CD8-positive, alpha-beta memory T cell (primary cell): ENCODE results near the gene SBK1. TPM values are rescaled to one million over a fixed set of nuclear protein-coding genes. Genes with fewer than 3 reads are reported as not detected.
"Not testable (repeated sequence)": the region's sequence is repeated elsewhere in the genome, so short reads cannot be mapped to it uniquely, and the experiment has no call there.

Experiments
- CTCF ChIA-PET: fragments of 350-600 bp; sonication (Branson Sonifier 250); formaldehyde crosslinking; loops from one replicate; lab custom pipeline; 2021; ENCODE audit warnings: antibody characterized with exemption; lab: Charles Lee
- POLR2A ChIA-PET: fragments of 350-600 bp; sonication (Branson Sonifier 250); formaldehyde crosslinking; loops from one replicate; lab custom pipeline; 2021; ENCODE audit warnings: antibody characterized with exemption; lab: Charles Lee
- DNase-seq, 5 donors: peaks; one replicate each; pipeline versions ENCODE4 v3.0.0 to v3.0.0-alpha.2; 2020 to 2022; ENCODE audit warnings: mixed read lengths in 1 of 5
- H3K27ac ChIP-seq: one replicate; pipeline ENCODE4 v1.7.0; 2013; ENCODE audit warnings: low read depth, mild to moderate bottlenecking, low read length, moderate library complexity
- H3K27me3 ChIP-seq: 2 replicates; pipeline ENCODE4 v1.7.0; 2013; ENCODE audit warnings: low read length, mild to moderate bottlenecking; ENCODE audit not compliant: insufficient read depth, poor library complexity, severe bottlenecking
- H3K36me3 ChIP-seq: 2 replicates; pipeline ENCODE4 v1.7.0; 2013; ENCODE audit warnings: mild to moderate bottlenecking, low read length, moderate library complexity; ENCODE audit not compliant: insufficient read depth
- H3K4me1 ChIP-seq: 2 replicates; pipeline ENCODE4 v1.7.0; 2013; ENCODE audit warnings: mild to moderate bottlenecking, low read length, moderate library complexity; ENCODE audit not compliant: insufficient read depth
- H3K4me3 ChIP-seq: 2 replicates; pipeline ENCODE4 v1.7.0; 2013; ENCODE audit warnings: mild to moderate bottlenecking, low read length
- H3K9me3 ChIP-seq: 2 replicates; pipeline ENCODE4 v1.7.0; 2013; ENCODE audit warnings: mild to moderate bottlenecking, low read length
- H3K27ac Mint-ChIP-seq, 8 donors: one replicate each; pipeline ENCODE4 v1.8.0; 2020 to 2021; ENCODE audit warnings: mixed read lengths in 8 of 8, mild to moderate bottlenecking in 6 of 8, inconsistent platforms in 3 of 8, moderate library complexity in 3 of 8
- H3K27me3 Mint-ChIP-seq, 2 donors: one replicate each; pipeline ENCODE4 v1.8.0; 2020 to 2021; ENCODE audit warnings: mixed read lengths in 2 of 2, mild to moderate bottlenecking in 1 of 2, moderate library complexity in 1 of 2
- H3K36me3 Mint-ChIP-seq, 3 donors: one replicate each; pipeline ENCODE4 v1.8.0; 2020 to 2021; ENCODE audit warnings: mixed read lengths in 3 of 3, inconsistent platforms in 1 of 3, mild to moderate bottlenecking in 1 of 3
- H3K4me1 Mint-ChIP-seq, 3 donors: one replicate each; pipeline ENCODE4 v1.8.0; 2020 to 2021; ENCODE audit warnings: mixed read lengths in 3 of 3, inconsistent platforms in 1 of 3, mild to moderate bottlenecking in 1 of 3
- H3K4me3 Mint-ChIP-seq, 7 donors: one replicate each; pipeline ENCODE4 v1.8.0; 2020 to 2021; ENCODE audit warnings: mixed read lengths in 7 of 7, mild to moderate bottlenecking in 6 of 7, moderate library complexity in 4 of 7, inconsistent platforms in 2 of 7
- H3K9me3 Mint-ChIP-seq, 5 donors: one replicate each; pipeline ENCODE4 v1.8.0; 2020 to 2022; ENCODE audit warnings: mixed read lengths in 5 of 5, mild to moderate bottlenecking in 3 of 5, moderate library complexity in 2 of 5, inconsistent platforms in 1 of 5
- polyA plus RNA-seq: library from polyadenylated mRNA; unstranded; fragments of 300-500 nt; fragmentation: Illumina TruSeq; gene quantifications from one replicate; pipeline ENCODE4 v1.2.3, GENCODE V29; 2021
- total RNA-seq, 2 experiments: library from RNA; stranded (reverse); gene quantifications; one replicate each; pipeline ENCODE4 v1.2.3, GENCODE V29; 2021

The SBK1 gene
- total RNA-seq (1 to 10 TPM; 3.9 to 4.1 TPM), polyA plus RNA-seq (20.3 TPM)

- Histone ChIP-seq H3K36me3 (no peaks in the 10 kb centered on the region), H3K27me3 (no peaks in the 10 kb centered on the region), H3K4me3 (peak within 1 kb of the TSS; percentile 90), H3K9me3 (no peaks in the 10 kb centered on the region), H3K4me1 (peaks cover 67% of the 10 kb centered on the region), H3K27ac (peak within 1 kb of the TSS; percentile 64)
- DNase-seq = peak; percentile 78 to 89 (median 87)
- ChIA-PET CTCF (interaction anchor here (0.7 to 5.6 kb wide), 7 partner anchors 10 to 81 kb away, joined by 3 to 39 read pairs (median 6); no protein-coding TSS in a partner anchor), POLR2A (interaction anchor here (0.6 to 3.4 kb wide), 3 partner anchors 12 to 18 kb away, joined by 6 to 24 read pairs (median 9); no protein-coding TSS in a partner anchor)
- H3K27me3 Mint-ChIP-seq = no peaks in the 10 kb centered on the region
- H3K4me1 Mint-ChIP-seq = peaks cover 60 to 70% (median 70%) of the 10 kb centered on the region in 3 donors
- H3K36me3 Mint-ChIP-seq = peaks cover 0 to 9% (median 2%) of the 10 kb centered on the region in 3 donors
- no peaks in the 10 kb centered on the region for H3K9me3 Mint-ChIP-seq
- peak within 1 kb of the TSS; percentile 91 to 98 (median 96) for H3K4me3 Mint-ChIP-seq
- H3K27ac Mint-ChIP-seq = peak within 1 kb of the TSS; percentile 82 to 97 (median 94)
These were observed at the start of gene SBK1 for GRCh38 chr16:28291651-28292626. SBK1 (plus strand) TSS chr16:28292525; CDS start chr16:28317392, 24,867 bp downstream.

- H3K4me3 ChIP-seq, H3K27ac Mint-ChIP-seq, H3K36me3 Mint-ChIP-seq, H3K36me3 ChIP-seq, H3K4me1 Mint-ChIP-seq, DNase-seq, H3K4me1 ChIP-seq, H3K27me3 Mint-ChIP-seq, H3K4me3 Mint-ChIP-seq, H3K27me3 ChIP-seq, H3K9me3 Mint-ChIP-seq, CTCF ChIA-PET, H3K27ac ChIP-seq, H3K9me3 ChIP-seq: not testable (repeated sequence)
- POLR2A ChIA-PET = interaction anchor here (0.5 kb wide), 1 partner anchor 19 kb away, joined by 3 read pairs; no protein-coding TSS in a partner anchor
These were observed 42.8 kb upstream of the SBK1 start for GRCh38 chr16:28249483-28249882.

- no peaks in the 10 kb centered on the region for H3K36me3 ChIP-seq
- Mint-ChIP-seq H3K27ac (no peak overlapping the region), H3K9me3 (peaks cover 0 to 7% (median 2%) of the 10 kb centered on the region in 5 donors), H3K36me3 (peaks cover 0 to 9% (median 0%) of the 10 kb centered on the region in 3 donors), H3K4me3 (no peak overlapping the region), H3K4me1 (no peaks in the 10 kb centered on the region), H3K27me3 (peaks cover 0 to 1% of the 10 kb centered on the region in 2 donors)
- CTCF ChIA-PET = interaction anchor here (0.8 kb wide), 1 partner anchor 26 kb away, joined by 3 read pairs; no protein-coding TSS in a partner anchor
- H3K4me1 ChIP-seq = no peaks in the 10 kb centered on the region
- H3K9me3 ChIP-seq = no peaks in the 10 kb centered on the region
- H3K4me3 ChIP-seq = no peak overlapping the region
- no peak for DNase-seq
- H3K27ac ChIP-seq = no peak overlapping the region
- POLR2A ChIA-PET = no interaction called here
- H3K27me3 ChIP-seq = no peaks in the 10 kb centered on the region
These were observed 41.3 kb upstream of the SBK1 start for GRCh38 chr16:28250999-28251398.

- ChIA-PET POLR2A (no interaction called here), CTCF (interaction anchor here (2.0 kb wide), 1 partner anchor 23 kb away, joined by 5 read pairs; no protein-coding TSS in a partner anchor)
These were observed 38.2 kb upstream of the SBK1 start for GRCh38 chr16:28254158-28254557.

GRCh38 chr16:28255838-28256237 is 36.5 kb upstream of the SBK1 start:
- H3K27me3 ChIP-seq = no peaks in the 10 kb centered on the region
- Mint-ChIP-seq H3K9me3 (peaks cover 0 to 7% (median 2%) of the 10 kb centered on the region in 5 donors), H3K36me3 (peaks cover 0 to 9% (median 0%) of the 10 kb centered on the region in 3 donors), H3K4me1 (peaks cover 9 to 14% (median 13%) of the 10 kb centered on the region in 3 donors), H3K4me3 (no peak overlapping the region), H3K27me3 (peaks cover 1 to 3% of the 10 kb centered on the region in 2 donors), H3K27ac (peak overlapping the region in 1 of 8 donors; percentile 90)
- ChIA-PET CTCF (interaction anchor here (2.0 kb wide), 1 partner anchor 21 kb away, joined by 5 read pairs; no protein-coding TSS in a partner anchor), POLR2A (no interaction called here)
- no peak for DNase-seq
- H3K4me1 ChIP-seq = peaks cover 12% of the 10 kb centered on the region
- H3K36me3 ChIP-seq = no peaks in the 10 kb centered on the region
- H3K9me3 ChIP-seq = no peaks in the 10 kb centered on the region
- no peak overlapping the region for H3K4me3 ChIP-seq
- no peak overlapping the region for H3K27ac ChIP-seq

More at GRCh38 chr16:28254158-28254557, 38.2 kb upstream of the SBK1 start:
- Histone ChIP-seq H3K4me3 (no peak overlapping the region), H3K27ac (no peak overlapping the region), H3K9me3 (no peaks in the 10 kb centered on the region), H3K27me3 (no peaks in the 10 kb centered on the region), H3K4me1 (peaks cover 3% of the 10 kb centered on the region), H3K36me3 (no peaks in the 10 kb centered on the region)
- Mint-ChIP-seq H3K27me3 (peaks cover 0 to 1% of the 10 kb centered on the region in 2 donors), H3K4me3 (no peak overlapping the region), H3K36me3 (peaks cover 0 to 9% (median 0%) of the 10 kb centered on the region in 3 donors), H3K9me3 (peaks cover 0 to 7% (median 2%) of the 10 kb centered on the region in 5 donors), H3K4me1 (no peaks in the 10 kb centered on the region), H3K27ac (no peak overlapping the region)
- no peak for DNase-seq

- Histone ChIP-seq H3K4me3 (no peak overlapping the region), H3K36me3 (no peaks in the 10 kb centered on the region), H3K27ac (no peak overlapping the region), H3K27me3 (no peaks in the 10 kb centered on the region), H3K4me1 (peaks cover 12% of the 10 kb centered on the region), H3K9me3 (no peaks in the 10 kb centered on the region)
- H3K27me3 Mint-ChIP-seq = peaks cover 3 to 8% of the 10 kb centered on the region in 2 donors
- no peak overlapping the region for H3K4me3 Mint-ChIP-seq
- no peak for DNase-seq
- peaks cover 9 to 16% (median 15%) of the 10 kb centered on the region in 3 donors for H3K4me1 Mint-ChIP-seq
- POLR2A ChIA-PET = no interaction called here
- CTCF ChIA-PET = interaction anchor here (1.5 kb wide), 1 partner anchor 20 kb away, joined by 5 read pairs; no protein-coding TSS in a partner anchor
- H3K36me3 Mint-ChIP-seq = peaks cover 0 to 5% (median 0%) of the 10 kb centered on the region in 3 donors
- H3K27ac Mint-ChIP-seq = no peak overlapping the region
- peaks cover 0 to 7% (median 1%) of the 10 kb centered on the region in 5 donors for H3K9me3 Mint-ChIP-seq
These were observed 35.1 kb upstream of the SBK1 start for GRCh38 chr16:28257256-28257655.

- DNase-seq = no peak
- no peak overlapping the region for H3K4me3 Mint-ChIP-seq
- H3K27me3 Mint-ChIP-seq = peaks cover 3 to 16% of the 10 kb centered on the region in 2 donors
- Histone ChIP-seq H3K27me3 (no peaks in the 10 kb centered on the region), H3K9me3 (no peaks in the 10 kb centered on the region), H3K4me1 (peaks cover 12% of the 10 kb centered on the region), H3K4me3 (no peak overlapping the region), H3K27ac (no peak overlapping the region), H3K36me3 (no peaks in the 10 kb centered on the region)
- H3K27ac Mint-ChIP-seq = no peak overlapping the region
- peaks cover 0 to 2% (median 0%) of the 10 kb centered on the region in 3 donors for H3K36me3 Mint-ChIP-seq
- CTCF ChIA-PET = no interaction called here
- H3K9me3 Mint-ChIP-seq = no peaks in the 10 kb centered on the region
- POLR2A ChIA-PET = no interaction called here
- peaks cover 14 to 16% (median 15%) of the 10 kb centered on the region in 3 donors for H3K4me1 Mint-ChIP-seq
These were observed 33.8 kb upstream of the SBK1 start for GRCh38 chr16:28258567-28258966.
